NB4 (cell line): ENCODE data around the gene GPR176.

Source experiments
- POLR2A ChIP-seq: IDR thresholded peaks from 2 replicates; pipeline ENCODE4 v1.6.1; 2011; ENCODE audit warnings: mild to moderate bottlenecking; ENCODE audit not compliant: insufficient read length; ENCODE audit errors: extremely low read depth
- TF ChIP-seq, protein P1 (sequence below): IDR thresholded peaks from one replicate; pipeline ENCODE4 v1.5.1; 2012; ENCODE audit warnings: low read depth, low read length

DNA sequence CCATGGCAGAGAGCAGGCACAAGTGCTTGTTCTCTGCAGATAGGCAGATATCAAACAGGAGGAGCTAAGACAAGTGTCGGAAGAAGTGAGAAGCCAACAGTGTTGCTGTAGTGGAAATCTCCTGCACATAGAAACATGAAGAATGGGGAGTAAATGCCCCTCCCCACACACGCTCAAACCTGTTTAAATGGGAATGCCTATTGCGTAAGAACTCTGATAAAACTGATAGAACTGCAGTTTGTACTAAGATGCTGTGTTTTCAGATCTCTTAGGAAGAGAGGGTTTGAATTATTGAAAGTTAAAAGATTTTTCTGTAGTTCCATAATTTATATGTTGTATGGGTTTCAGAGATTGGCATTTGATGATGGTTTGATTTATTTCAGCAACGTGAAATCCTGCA, 33.5 kb upstream of the GPR176 start:
- TF ChIP-seq, protein P1, sequence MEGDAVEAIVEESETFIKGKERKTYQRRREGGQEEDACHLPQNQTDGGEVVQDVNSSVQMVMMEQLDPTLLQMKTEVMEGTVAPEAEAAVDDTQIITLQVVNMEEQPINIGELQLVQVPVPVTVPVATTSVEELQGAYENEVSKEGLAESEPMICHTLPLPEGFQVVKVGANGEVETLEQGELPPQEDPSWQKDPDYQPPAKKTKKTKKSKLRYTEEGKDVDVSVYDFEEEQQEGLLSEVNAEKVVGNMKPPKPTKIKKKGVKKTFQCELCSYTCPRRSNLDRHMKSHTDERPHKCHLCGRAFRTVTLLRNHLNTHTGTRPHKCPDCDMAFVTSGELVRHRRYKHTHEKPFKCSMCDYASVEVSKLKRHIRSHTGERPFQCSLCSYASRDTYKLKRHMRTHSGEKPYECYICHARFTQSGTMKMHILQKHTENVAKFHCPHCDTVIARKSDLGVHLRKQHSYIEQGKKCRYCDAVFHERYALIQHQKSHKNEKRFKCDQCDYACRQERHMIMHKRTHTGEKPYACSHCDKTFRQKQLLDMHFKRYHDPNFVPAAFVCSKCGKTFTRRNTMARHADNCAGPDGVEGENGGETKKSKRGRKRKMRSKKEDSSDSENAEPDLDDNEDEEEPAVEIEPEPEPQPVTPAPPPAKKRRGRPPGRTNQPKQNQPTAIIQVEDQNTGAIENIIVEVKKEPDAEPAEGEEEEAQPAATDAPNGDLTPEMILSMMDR, result no peak
- no peak for TF ChIP-seq POLR2A
